Stimulated activated CD4-positive, alpha-beta T cell treated with anti-CD3 and anti-CD28 coated beads, Interleukin-1b, Interleukin-23, amount 100 ng/mL, for 1 hour (primary cell): ENCODE measurements around the gene MIAT.
"Not testable (repeated sequence)": the region's sequence is repeated elsewhere in the genome, so short reads cannot be mapped to it uniquely, and the experiment has no call there.

Source experiments
- DNase-seq, 2 donors: peaks; one replicate each; pipeline ENCODE4 v3.0.0-alpha.2; 2020; ENCODE audit warnings: low read depth in 2 of 2

Gene MIAT

GRCh38 chr22:26656891-26657851 is at the start of gene MIAT:
Gene MIAT (plus strand): TSS chr22:26657588.
- no peak for DNase-seq

- DNase-seq, result no peak
Measured at GRCh38 chr22:26608129-26608528, 49.3 kb upstream of the MIAT start.

- no peak for DNase-seq
Measured at GRCh38 chr22:26609287-26609686, 48.1 kb upstream of the MIAT start.

GRCh38 chr22:26610072-26610958 is 47.1 kb upstream of the MIAT start:
- DNase-seq, result no peak

- no peak for DNase-seq
Measured at GRCh38 chr22:26610996-26611395, 46.4 kb upstream of the MIAT start.

GRCh38 chr22:26612652-26613051 is 44.7 kb upstream of the MIAT start:
- DNase-seq, result no peak

- not testable (repeated sequence) for DNase-seq
Measured at GRCh38 chr22:26613753-26614152, 43.6 kb upstream of the MIAT start.

- DNase-seq, result no peak
Measured at GRCh38 chr22:26614322-26614721, 43.1 kb upstream of the MIAT start.

GRCh38 chr22:26615149-26615548 is 42.2 kb upstream of the MIAT start:
- DNase-seq, result no peak

GRCh38 chr22:26615830-26616435 is 41.5 kb upstream of the MIAT start:
- DNase-seq, result no peak

- no peak for DNase-seq
Measured at GRCh38 chr22:26616650-26617049, 40.7 kb upstream of the MIAT start.

GRCh38 chr22:26617271-26618199 is 39.9 kb upstream of the MIAT start, which contains the start of gene CRYBB1:
Gene CRYBB1 (minus strand): TSS chr22:26618027. CDS start chr22:26616319, 1,708 bp downstream.
- DNase-seq, result no peak

GRCh38 chr22:26618455-26618854 is 38.9 kb upstream of the MIAT start:
- DNase-seq, result no peak

GRCh38 chr22:26619510-26619909 is 37.9 kb upstream of the MIAT start:
- no peak for DNase-seq

GRCh38 chr22:26620197-26620596 is 37.2 kb upstream of the MIAT start:
- no peak for DNase-seq

GRCh38 chr22:26621663-26622062 is 35.7 kb upstream of the MIAT start, which contains the start of gene CRYBA4:
Gene CRYBA4 (plus strand): TSS chr22:26621963. CDS start chr22:26622597, 634 bp downstream.
- no peak for DNase-seq

- DNase-seq, result no peak
Measured at GRCh38 chr22:26623984-26624383, 33.4 kb upstream of the MIAT start.

GRCh38 chr22:26624803-26625202 is 32.6 kb upstream of the MIAT start:
- no peak for DNase-seq

- no peak for DNase-seq
Measured at GRCh38 chr22:26629988-26630761, 27.2 kb upstream of the MIAT start.

- no peak for DNase-seq
Measured at GRCh38 chr22:26631282-26631681, 26.1 kb upstream of the MIAT start.
